LHCN-M2 (cell line): ENCODE data around the gene TRMT10C. TPM values are rescaled to one million over a fixed set of nuclear protein-coding genes. Genes with fewer than 3 reads are reported as not detected.
"Not testable (repeated sequence)": the region's sequence is repeated elsewhere in the genome, so short reads cannot be mapped to it uniquely, and the experiment has no call there.

Source experiments
- DNase-seq: peaks from one replicate; pipeline ENCODE4 v3.0.0-alpha.2; 2012; ENCODE audit warnings: low read depth
- total RNA-seq: library from RNA; depleted of rRNA; stranded (reverse); fragments of >200 nt; gene quantifications from 2 replicates; pipeline ENCODE4 v1.2.3, GENCODE V29; 2014

TRMT10C gene
- total RNA-seq, 1 experiment from 2014 or later: 37.5 TPM

DNA sequence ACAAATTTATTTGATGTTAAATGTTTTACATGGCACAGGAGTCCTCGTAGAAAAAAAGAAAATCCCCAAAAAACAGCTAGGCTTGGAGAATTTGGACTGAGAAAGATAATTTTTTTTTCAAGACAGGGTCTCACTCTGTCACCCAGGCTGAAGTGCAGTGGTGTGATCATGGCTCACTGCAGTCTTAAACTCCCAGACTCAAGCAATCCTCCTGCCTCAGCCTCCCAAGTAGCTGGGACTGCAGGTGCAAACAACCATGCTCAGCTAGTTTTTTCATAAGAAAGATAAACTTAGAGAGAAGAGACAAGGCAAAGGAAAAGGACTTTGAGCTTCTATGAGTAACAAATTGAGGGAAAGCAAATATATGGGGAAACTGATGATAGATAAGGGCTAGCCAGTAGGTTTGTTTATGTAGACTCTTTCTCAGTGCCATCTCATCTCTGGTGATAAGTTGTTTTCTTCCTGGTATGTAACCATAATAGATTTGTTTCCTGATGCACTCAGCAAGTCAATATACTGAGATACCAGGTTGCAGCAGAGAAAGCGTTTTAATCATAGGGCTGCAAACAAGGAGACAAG, 13.1 kb upstream of the TRMT10C start:
- no peak for DNase-seq

DNA sequence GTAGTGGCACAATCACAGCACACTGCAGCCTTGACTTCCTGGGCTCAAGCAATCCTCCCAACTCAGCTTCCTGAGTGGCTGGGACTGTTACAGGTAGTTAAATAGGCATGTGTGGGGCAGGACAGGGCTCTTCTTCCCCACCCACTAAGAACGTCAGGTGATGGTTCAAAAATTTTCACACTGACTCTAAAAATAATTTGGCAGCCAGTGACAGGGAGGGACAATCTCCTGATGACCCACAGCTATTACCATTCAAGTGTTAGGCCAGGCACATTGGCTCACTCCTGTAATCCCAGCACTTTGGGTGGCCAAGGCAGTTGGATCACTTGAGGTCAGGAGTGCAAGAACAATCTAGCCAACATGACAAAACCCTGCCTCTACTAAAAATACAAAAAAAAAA, 12.2 kb upstream of the TRMT10C start:
- DNase-seq: no peak

GRCh38 chr3:101551359-101552081, 10.1 kb upstream of the TRMT10C start:
- DNase-seq: not testable (repeated sequence)

DNA sequence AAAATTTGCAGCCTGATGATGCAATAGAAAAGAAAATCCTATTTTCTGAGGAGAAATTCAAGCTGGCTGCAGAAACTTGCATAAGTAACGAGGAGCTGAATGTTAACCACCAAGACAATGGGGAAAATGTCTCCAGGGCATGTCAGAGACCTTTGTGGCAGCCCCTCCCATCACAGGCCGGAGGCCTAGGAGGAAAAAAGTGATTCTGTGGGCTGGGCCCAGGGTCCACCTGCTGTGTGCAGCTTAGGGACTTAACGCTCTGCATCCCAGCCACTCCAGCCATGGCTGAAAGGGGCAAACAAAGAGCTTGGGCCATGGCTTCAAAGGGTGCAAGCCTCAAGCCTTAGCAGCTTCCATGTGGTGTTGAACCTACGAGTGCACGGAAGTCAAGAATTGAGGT, 8.3 kb upstream of the TRMT10C start:
- not testable (repeated sequence) for DNase-seq

DNA sequence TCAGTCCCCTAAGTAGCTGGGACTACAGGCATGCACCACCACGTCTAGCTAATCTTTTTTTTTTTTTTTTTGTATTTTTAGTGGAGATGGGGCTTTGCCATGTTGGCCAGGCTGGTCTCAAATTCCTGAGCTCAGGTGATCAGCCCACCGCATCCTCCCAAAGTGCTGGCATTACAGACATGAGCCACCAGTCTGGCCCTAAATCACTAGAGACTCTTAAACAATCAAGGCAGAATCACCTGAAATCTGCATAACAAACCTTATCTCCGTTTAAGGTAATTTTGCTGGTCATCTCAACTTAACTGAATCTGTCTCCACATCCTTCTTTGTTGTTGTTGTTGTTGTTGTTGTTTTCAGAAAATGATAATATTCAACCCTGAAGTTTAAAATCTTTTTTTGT, 5.6 kb upstream of the TRMT10C start:
- DNase-seq: no peak

GRCh38 chr3:101567528-101568317, 6.1 kb downstream of the TRMT10C start:
- no peak for DNase-seq

DNA sequence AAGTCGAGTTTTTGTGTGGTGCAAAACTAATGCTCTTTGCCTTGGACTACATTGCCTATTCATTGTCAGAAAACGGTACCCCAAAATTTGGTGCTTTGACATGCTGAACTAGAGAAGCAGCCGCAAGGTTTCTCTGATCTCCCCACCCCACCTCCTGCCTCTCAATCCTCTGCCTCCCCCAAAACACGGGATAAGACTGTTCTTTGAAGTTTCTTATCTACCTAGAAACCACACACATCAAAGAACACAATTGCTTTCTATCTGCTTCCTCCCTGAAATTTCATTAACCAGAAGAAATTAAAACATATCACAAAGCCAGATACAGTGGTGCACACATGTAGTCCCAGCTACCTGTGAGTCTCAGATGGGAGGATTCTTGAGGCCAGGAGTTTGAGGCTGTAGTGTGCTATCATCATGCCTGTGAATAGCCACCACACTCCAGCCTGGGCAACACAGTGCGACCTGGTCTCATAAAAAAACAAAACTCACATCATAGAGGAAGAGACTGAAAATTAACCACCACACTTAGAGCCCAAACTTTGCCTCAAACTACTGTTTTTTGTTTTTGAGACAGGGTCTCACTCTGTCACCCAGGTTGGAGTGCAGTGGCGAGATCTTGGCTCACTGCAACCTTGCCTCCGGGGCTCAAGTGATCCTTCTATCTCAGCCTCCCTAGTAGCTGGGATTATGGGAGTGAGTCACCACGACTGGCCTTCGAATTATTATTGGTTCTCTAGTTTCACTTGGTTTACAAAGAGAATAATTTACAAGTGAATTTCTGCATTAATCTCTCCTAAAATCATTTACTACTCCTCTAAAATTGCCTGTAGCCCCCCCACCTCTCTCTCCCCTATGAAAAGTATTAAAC, 9.6 kb downstream of the TRMT10C start:
- no peak for DNase-seq

- DNase-seq: peak; percentile 99
Measured at GRCh38 chr3:101573449-101574387, 12.1 kb downstream of the TRMT10C start, which contains the start of gene PCNP. Gene PCNP, plus strand, starts transcription at chr3:101574180. Its CDS starts 36 bp downstream, at chr3:101574216.

- peak; percentile 54 for DNase-seq
Measured at GRCh38 chr3:101574388-101575112, 12.9 kb downstream of the TRMT10C start.

- no peak for DNase-seq
Measured at GRCh38 chr3:101577286-101577685, 15.6 kb downstream of the TRMT10C start.

GRCh38 chr3:101588616-101589015, 26.9 kb downstream of the TRMT10C start:
- DNase-seq: no peak

DNA sequence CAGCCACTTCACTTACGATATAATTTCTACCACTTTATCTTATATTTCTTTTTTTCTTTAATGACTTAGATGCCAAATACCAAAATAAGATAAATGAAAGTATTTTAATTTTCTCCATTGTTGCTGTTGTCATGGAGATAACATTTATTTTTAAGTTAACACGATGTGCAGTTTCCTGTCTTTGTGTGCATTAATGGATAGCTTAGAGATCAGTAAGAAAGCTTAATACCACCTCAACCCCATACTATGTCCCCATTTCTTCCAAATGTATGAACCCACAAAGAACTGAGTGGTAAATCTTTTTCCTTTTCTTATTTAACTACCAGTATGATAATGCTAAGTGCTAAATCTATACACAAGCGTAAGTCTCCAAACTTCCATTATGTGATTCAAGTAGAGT, 29.4 kb downstream of the TRMT10C start:
- no peak for DNase-seq

- no peak for DNase-seq
Measured at GRCh38 chr3:101602731-101603130, 41.1 kb downstream of the TRMT10C start.

- no peak for DNase-seq
Measured at GRCh38 chr3:101603184-101603583, 41.5 kb downstream of the TRMT10C start.

- DNase-seq: not testable (repeated sequence)
Measured at GRCh38 chr3:101605398-101605797, 43.7 kb downstream of the TRMT10C start.

DNA sequence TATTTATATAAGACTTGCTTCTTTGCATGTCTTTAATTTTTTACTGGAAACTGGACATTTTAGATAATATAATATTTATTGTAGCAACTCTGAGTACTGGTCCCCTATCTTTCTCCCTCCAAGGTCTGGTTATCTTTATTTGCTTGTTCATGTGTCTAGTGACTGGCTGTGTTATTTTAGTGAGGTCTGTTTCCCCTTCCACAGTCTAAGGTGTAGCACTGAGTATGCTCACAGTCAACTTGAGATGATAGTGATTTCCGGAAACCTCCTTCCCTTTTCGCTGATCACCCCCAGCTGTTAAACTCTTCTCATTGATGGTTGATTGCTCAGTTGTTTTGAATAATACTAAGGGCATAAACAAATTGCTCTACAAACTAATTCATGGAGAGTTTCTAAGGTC, 49.4 kb downstream of the TRMT10C start:
- DNase-seq: no peak

DNA sequence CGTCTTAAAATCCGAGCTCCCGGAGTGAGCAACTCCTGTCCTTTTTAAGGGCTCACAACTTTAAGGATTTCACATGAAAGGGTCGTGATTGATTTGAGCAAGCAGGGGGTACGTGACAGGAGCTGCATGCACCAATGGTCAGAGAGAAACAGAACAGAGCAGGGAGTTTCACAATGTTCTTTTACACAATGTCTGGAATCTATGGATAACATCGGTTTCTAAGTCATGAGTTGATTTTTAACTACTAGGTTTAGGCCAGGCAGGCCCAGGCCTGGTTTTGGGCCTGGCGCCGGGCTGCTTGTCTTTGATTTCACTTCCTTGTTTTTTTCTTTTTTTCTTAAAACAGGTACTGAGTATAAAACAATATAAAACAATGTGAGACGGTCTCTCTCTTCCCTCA, 51.3 kb downstream of the TRMT10C start:
- not testable (repeated sequence) for DNase-seq

DNA sequence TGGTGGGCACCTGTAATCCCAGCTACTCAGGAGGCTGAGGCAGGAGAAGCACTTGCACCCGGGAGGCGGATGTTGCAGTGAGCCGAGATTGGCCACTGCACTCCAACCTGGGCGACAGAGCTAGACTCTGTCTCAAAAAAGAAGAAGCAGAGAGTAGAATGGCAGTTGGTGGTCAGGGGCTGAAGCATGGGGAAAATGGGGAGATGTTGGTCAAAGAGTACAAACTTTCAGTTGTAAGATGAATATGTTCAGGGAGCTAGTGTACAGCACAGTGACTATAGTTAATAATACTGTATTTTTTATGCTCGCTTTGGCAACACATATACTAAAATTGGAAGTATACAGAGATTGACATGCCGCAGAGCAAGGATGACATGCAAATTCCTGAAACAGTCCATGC, 53.9 kb downstream of the TRMT10C start:
- DNase-seq: no peak
